ENCODE measurements around the gene MICAL3.

MICAL3 gene

DNA sequence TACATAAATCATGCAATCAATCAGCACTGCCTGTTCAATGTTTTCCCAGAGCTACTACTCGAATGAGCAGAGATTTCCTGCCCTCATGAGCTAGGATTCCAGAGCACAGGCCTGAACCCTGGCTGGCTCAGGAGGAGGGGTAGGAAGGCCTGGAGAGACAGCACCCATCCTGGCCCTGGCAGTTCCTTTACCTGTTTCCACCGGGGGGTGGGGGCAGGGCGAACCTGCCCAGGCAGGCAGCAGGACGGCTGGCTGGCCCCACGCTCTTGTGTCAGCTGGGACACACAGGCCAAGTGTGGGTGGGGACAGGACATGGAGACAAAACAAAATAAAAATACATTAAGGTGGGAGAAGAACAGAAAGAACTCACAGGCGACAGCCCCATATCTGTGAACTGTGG, 140.3 kb downstream of the MICAL3 start:
- TF ChIP-seq TAF1 (IDR thresholded peaks at IDR 0.05; ENCODE audit: borderline replicate concordance, insufficient read depth, low read length) (no peak), FOXP2 (optimal IDR thresholded peaks at IDR 0.05; ENCODE audit: borderline replicate concordance, extremely low read depth, extremely low read length, insufficient read depth) (no peak), POLR2AphosphoS5 (IDR thresholded peaks at IDR 0.05; ENCODE audit: low read depth, low read length) (no peak), SIN3A (IDR thresholded peaks at IDR 0.05; ENCODE audit: borderline replicate concordance, insufficient read depth, low read length) (no peak)
- TF ChIP-seq, protein P1, sequence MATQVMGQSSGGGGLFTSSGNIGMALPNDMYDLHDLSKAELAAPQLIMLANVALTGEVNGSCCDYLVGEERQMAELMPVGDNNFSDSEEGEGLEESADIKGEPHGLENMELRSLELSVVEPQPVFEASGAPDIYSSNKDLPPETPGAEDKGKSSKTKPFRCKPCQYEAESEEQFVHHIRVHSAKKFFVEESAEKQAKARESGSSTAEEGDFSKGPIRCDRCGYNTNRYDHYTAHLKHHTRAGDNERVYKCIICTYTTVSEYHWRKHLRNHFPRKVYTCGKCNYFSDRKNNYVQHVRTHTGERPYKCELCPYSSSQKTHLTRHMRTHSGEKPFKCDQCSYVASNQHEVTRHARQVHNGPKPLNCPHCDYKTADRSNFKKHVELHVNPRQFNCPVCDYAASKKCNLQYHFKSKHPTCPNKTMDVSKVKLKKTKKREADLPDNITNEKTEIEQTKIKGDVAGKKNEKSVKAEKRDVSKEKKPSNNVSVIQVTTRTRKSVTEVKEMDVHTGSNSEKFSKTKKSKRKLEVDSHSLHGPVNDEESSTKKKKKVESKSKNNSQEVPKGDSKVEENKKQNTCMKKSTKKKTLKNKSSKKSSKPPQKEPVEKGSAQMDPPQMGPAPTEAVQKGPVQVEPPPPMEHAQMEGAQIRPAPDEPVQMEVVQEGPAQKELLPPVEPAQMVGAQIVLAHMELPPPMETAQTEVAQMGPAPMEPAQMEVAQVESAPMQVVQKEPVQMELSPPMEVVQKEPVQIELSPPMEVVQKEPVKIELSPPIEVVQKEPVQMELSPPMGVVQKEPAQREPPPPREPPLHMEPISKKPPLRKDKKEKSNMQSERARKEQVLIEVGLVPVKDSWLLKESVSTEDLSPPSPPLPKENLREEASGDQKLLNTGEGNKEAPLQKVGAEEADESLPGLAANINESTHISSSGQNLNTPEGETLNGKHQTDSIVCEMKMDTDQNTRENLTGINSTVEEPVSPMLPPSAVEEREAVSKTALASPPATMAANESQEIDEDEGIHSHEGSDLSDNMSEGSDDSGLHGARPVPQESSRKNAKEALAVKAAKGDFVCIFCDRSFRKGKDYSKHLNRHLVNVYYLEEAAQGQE (IDR thresholded peaks at IDR 0.05; ENCODE audit: insufficient read depth in 1 of 2, low read depth in 2 of 2, low read length in 2 of 2): no peak

DNA sequence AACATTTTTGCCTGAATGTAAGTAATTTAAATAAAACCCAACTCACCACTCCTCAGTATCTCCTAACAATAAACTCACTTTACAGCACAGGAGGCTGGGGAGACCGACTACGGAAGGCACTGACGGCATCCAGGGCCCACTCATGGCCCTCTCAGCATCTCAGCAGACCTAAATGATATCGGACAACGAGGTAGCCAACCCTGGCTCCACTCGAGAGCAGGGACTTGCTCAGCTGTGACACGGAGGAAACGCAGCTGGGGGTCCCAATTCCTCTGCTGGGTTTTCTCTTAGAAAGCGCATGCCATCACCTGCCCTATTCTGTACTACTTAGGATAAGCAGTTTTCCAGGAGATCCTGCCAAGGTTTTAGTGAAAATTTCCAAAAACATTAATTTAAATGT, 141.0 kb downstream of the MICAL3 start:
- TF ChIP-seq FOXP2 (optimal IDR thresholded peaks at IDR 0.05; ENCODE audit: borderline replicate concordance, extremely low read depth, extremely low read length, insufficient read depth) (no peak), POLR2AphosphoS5 (IDR thresholded peaks at IDR 0.05; ENCODE audit: low read depth, low read length) (no peak), TAF1 (IDR thresholded peaks at IDR 0.05; ENCODE audit: borderline replicate concordance, insufficient read depth, low read length) (no peak), SIN3A (IDR thresholded peaks at IDR 0.05; ENCODE audit: borderline replicate concordance, insufficient read depth, low read length) (no peak)
- TF ChIP-seq, protein P1 (IDR thresholded peaks at IDR 0.05; ENCODE audit: insufficient read depth in 1 of 2, low read depth in 2 of 2, low read length in 2 of 2): no peak

DNA sequence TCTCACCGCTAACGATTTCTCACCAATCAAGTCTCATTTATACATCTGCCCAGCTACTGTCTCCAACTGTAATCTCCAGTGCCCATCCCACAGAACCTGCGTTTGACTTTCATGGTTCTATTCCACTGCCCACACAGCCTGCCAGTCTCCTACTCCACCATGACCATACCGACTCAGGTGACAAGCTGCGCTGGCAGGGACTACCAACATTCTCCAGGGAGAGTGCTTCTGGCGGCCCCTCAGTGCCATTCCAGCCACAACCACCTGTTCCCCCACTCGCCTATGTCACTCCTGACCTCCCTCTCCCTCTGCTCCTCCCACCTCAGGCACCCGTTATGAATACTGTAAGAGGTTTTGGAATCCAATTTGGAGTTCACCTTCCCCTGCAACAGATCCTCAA, 141.6 kb downstream of the MICAL3 start:
- TF ChIP-seq FOXP2 (optimal IDR thresholded peaks at IDR 0.05; ENCODE audit: borderline replicate concordance, extremely low read depth, extremely low read length, insufficient read depth) (no peak), TAF1 (IDR thresholded peaks at IDR 0.05; ENCODE audit: borderline replicate concordance, insufficient read depth, low read length) (no peak), SIN3A (IDR thresholded peaks at IDR 0.05; ENCODE audit: borderline replicate concordance, insufficient read depth, low read length) (no peak), POLR2AphosphoS5 (IDR thresholded peaks at IDR 0.05; ENCODE audit: low read depth, low read length) (no peak)
- TF ChIP-seq, protein P1 (IDR thresholded peaks at IDR 0.05; ENCODE audit: insufficient read depth in 1 of 2, low read depth in 2 of 2, low read length in 2 of 2): no peak

DNA sequence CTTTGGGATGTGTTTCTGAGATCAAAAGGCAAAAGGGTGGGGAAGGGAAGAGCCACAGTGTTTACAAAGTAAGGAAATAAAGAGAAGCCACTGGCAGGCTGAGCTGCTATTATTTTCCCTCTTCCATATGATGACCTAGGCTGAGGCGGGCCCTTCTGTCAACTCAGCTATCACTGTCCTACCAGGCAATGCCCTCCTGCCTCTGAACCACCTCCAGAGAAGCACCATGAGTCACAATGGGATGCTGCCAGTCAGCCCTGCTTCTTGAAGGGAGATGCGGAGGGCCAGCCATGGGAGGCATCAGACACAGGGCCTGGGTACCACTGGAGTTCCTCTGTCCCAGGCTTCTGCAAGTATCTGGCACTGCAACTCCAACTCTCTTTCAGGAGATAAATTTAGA, 142.2 kb downstream of the MICAL3 start:
- TF ChIP-seq POLR2AphosphoS5 (IDR thresholded peaks at IDR 0.05; ENCODE audit: low read depth, low read length) (no peak), TAF1 (IDR thresholded peaks at IDR 0.05; ENCODE audit: borderline replicate concordance, insufficient read depth, low read length) (no peak), FOXP2 (optimal IDR thresholded peaks at IDR 0.05; ENCODE audit: borderline replicate concordance, extremely low read depth, extremely low read length, insufficient read depth) (no peak), SIN3A (IDR thresholded peaks at IDR 0.05; ENCODE audit: borderline replicate concordance, insufficient read depth, low read length) (no peak)
- TF ChIP-seq, protein P1 (IDR thresholded peaks at IDR 0.05; ENCODE audit: insufficient read depth in 1 of 2, low read depth in 2 of 2, low read length in 2 of 2): no peak

DNA sequence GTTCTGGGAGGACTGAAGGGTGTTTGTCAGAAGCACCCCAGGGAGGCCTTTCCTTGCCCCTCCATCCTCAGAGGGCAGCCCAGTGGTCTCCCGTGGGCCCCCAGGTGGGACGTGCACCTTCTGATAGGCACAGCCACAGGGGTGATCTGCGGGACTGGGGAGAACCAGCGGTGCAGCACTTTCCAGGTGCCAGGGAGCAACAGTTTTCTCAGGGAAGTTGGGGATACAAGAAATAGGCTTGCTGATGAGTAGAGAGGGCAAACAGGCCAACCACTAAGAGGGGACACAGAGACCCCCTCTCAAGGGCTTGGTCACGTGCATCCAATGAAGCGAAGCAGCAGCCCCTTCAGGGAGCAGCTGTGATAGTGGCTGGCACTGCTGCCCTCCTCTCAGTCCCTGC, 143.0 kb downstream of the MICAL3 start:
- TF ChIP-seq, protein P1 (IDR thresholded peaks at IDR 0.05; ENCODE audit: insufficient read depth in 1 of 2, low read depth in 2 of 2, low read length in 2 of 2): no peak
- no peak for TF ChIP-seq TAF1 (IDR thresholded peaks at IDR 0.05; ENCODE audit: borderline replicate concordance, insufficient read depth, low read length)

All from PFSK-1 (cell line).